GM18499 (cell line): ENCODE data around the gene ZNF444.

Source experiments
- ATAC-seq: cut with Tn5 transposase; IDR thresholded peaks from one replicate; pipeline ENCODE4 v1.9.1; 2021; ENCODE audit warnings: moderate number of reproducible peaks; ENCODE audit not compliant: insufficient read depth, unreplicated experiment

ZNF444 gene

GRCh38 chr19:56106993-56107392, 34.1 kb upstream of the ZNF444 start:
- ATAC-seq: no peak

GRCh38 chr19:56107626-56108351, 33.3 kb upstream of the ZNF444 start:
- no peak for ATAC-seq

- ATAC-seq: no peak
Observed at GRCh38 chr19:56108447-56109195, 32.5 kb upstream of the ZNF444 start.

GRCh38 chr19:56109226-56109625, 31.9 kb upstream of the ZNF444 start:
- no peak for ATAC-seq

- no peak for ATAC-seq
Observed at GRCh38 chr19:56110515-56111448, 30.3 kb upstream of the ZNF444 start.

- no peak for ATAC-seq
Observed at GRCh38 chr19:56111601-56112312, 29.3 kb upstream of the ZNF444 start.

GRCh38 chr19:56112313-56112709, 28.8 kb upstream of the ZNF444 start:
- ATAC-seq: no peak

GRCh38 chr19:56113074-56113632, 27.9 kb upstream of the ZNF444 start:
- ATAC-seq: no peak

- ATAC-seq: no peak
Observed at GRCh38 chr19:56114051-56114777, 26.9 kb upstream of the ZNF444 start.

- no peak for ATAC-seq
Observed at GRCh38 chr19:56114778-56115110, 26.3 kb upstream of the ZNF444 start.

- no peak for ATAC-seq
Observed at GRCh38 chr19:56115490-56115889, 25.6 kb upstream of the ZNF444 start.

GRCh38 chr19:56116606-56117005, 24.5 kb upstream of the ZNF444 start:
- no peak for ATAC-seq

- ATAC-seq: no peak
Observed at GRCh38 chr19:56117376-56117884, 23.7 kb upstream of the ZNF444 start.

GRCh38 chr19:56117889-56118288, 23.2 kb upstream of the ZNF444 start:
- no peak for ATAC-seq

- ATAC-seq: no peak
Observed at GRCh38 chr19:56118666-56119581, 22.2 kb upstream of the ZNF444 start.

- no peak for ATAC-seq
Observed at GRCh38 chr19:56119582-56119978, 21.5 kb upstream of the ZNF444 start.

GRCh38 chr19:56120002-56120370, 21.1 kb upstream of the ZNF444 start:
- no peak for ATAC-seq
